GM23338 (cell line): ENCODE data around the gene GATA1. TPM values are rescaled to one million over a fixed set of nuclear protein-coding genes. Genes with fewer than 3 reads are reported as not detected.

Source experiments
- ATAC-seq: fragments of 200-7000 bp; cut with Tn5 transposase; 3 replicates; pipeline ENCODE4 v1.9.1; 2020
- DNase-seq: peaks from one replicate; pipeline ENCODE4 v3.0.0-alpha.2; 2015; ENCODE audit warnings: low spot score
- H2AFZ ChIP-seq: fragments of 200-600 bp; sonication (generic); 2 replicates; pipeline ENCODE4 v1.8.0; 2016; ENCODE audit warnings: antibody characterized with exemption, mild to moderate bottlenecking, moderate library complexity
- H3F3A ChIP-seq: fragments of 200-600 bp; sonication (generic); replicated peaks from 2 replicates; pipeline ENCODE4 v1.8.0; 2017; ENCODE audit warnings: antibody characterized with exemption, mixed run types, low read depth
- H3K27ac ChIP-seq: fragments of 200-600 bp; sonication (generic); 2 replicates; pipeline ENCODE4 v1.6.1; 2016; ENCODE audit warnings: low read depth
- H3K27me3 ChIP-seq: fragments of 200-600 bp; sonication (generic); 2 replicates; pipeline ENCODE4 v1.8.0; 2016; ENCODE audit warnings: mild to moderate bottlenecking, mixed run types, moderate library complexity; ENCODE audit not compliant: insufficient read depth
- H3K36me3 ChIP-seq: fragments of 200-600 bp; sonication (generic); 2 replicates; pipeline ENCODE4 v1.8.0; 2016; ENCODE audit warnings: mild to moderate bottlenecking; ENCODE audit not compliant: insufficient read depth
- H3K4me1 ChIP-seq: fragments of 200-600 bp; sonication (generic); 2 replicates; pipeline ENCODE4 v1.8.0; 2016; ENCODE audit warnings: mild to moderate bottlenecking, moderate library complexity; ENCODE audit not compliant: insufficient read depth
- H3K4me2 ChIP-seq: fragments of 200-600 bp; sonication (generic); 2 replicates; pipeline ENCODE4 v1.7.1; 2017; ENCODE audit warnings: mixed run types
- H3K4me3 ChIP-seq: fragments of 200-600 bp; sonication (generic); 2 replicates; pipeline ENCODE4 v1.6.1; 2016; ENCODE audit warnings: mixed run types
- H3K79me2 ChIP-seq: fragments of 200-600 bp; sonication (generic); replicated peaks from 2 replicates; pipeline ENCODE4 v1.8.0; 2017; ENCODE audit warnings: mild to moderate bottlenecking; ENCODE audit not compliant: insufficient read depth
- H3K9me2 ChIP-seq: fragments of 200-600 bp; sonication (generic); 2 replicates; pipeline ENCODE4 v1.8.0; 2017; ENCODE audit not compliant: insufficient read depth
- H4K20me1 ChIP-seq: fragments of 200-600 bp; sonication (generic); replicated peaks from 2 replicates; pipeline ENCODE4 v1.8.0; 2017; ENCODE audit warnings: mild to moderate bottlenecking; ENCODE audit not compliant: insufficient read depth
- H3K27ac Mint-ChIP-seq: 2 replicates; pipeline ENCODE4 v1.8.0; 2020; ENCODE audit warnings: inconsistent platforms, mild to moderate bottlenecking, moderate library complexity, mixed read lengths
- H3K27me3 Mint-ChIP-seq: 3 replicates; pipeline ENCODE4 v1.8.0; 2022; ENCODE audit warnings: low read depth, mild to moderate bottlenecking, moderate library complexity, mixed read lengths, inconsistent platforms; ENCODE audit not compliant: insufficient read depth, poor library complexity
- H3K36me3 Mint-ChIP-seq: 3 replicates; pipeline ENCODE4 v1.8.0; 2021; ENCODE audit warnings: low read depth, mild to moderate bottlenecking, inconsistent platforms, moderate library complexity, mixed read lengths
- H3K4me1 Mint-ChIP-seq: 3 replicates; pipeline ENCODE4 v1.8.0; 2020; ENCODE audit warnings: mild to moderate bottlenecking, inconsistent platforms, mixed read lengths
- H3K4me3 Mint-ChIP-seq: 3 replicates; pipeline ENCODE4 v1.8.0; 2021; ENCODE audit warnings: moderate library complexity, mild to moderate bottlenecking, inconsistent platforms, mixed read lengths
- H3K9me3 Mint-ChIP-seq: 3 replicates; pipeline ENCODE4 v1.8.0; 2020; ENCODE audit warnings: moderate library complexity, mild to moderate bottlenecking, inconsistent platforms, mixed read lengths
- CREB1 ChIP-seq: fragments of 250-450 bp; sonication (Bioruptor Pico); IDR thresholded peaks from 2 replicates; pipeline ENCODE4 v1.5.0; 2020; ENCODE audit warnings: low read depth, mild to moderate bottlenecking, moderate library complexity
- CTCF ChIP-seq, 2 experiments: fragments of 200-600 bp in 1 of 2; sonication (generic) in 1 of 2; conservative IDR thresholded peaks; 2 replicates each; pipeline versions ENCODE4 v1.5.1 to v1.6.1; 2016 to 2017; ENCODE audit warnings: antibody characterized with exemption in 2 of 2, low read depth in 2 of 2, mild to moderate bottlenecking in 2 of 2, moderate library complexity in 1 of 2
- ETS1 ChIP-seq: IDR thresholded peaks from 2 replicates; pipeline ENCODE4 v1.6.1; 2016; ENCODE audit warnings: antibody characterized with exemption
- EZH2 ChIP-seq: fragments of 200-600 bp; sonication (generic); IDR thresholded peaks from one replicate; pipeline ENCODE4 v1.8.0; 2017; ENCODE audit warnings: antibody characterized with exemption, mild to moderate bottlenecking, low read depth; ENCODE audit not compliant: unreplicated experiment
- EZH2phosphoT487 ChIP-seq: fragments of 200-600 bp; sonication (generic); IDR thresholded peaks from one replicate; pipeline ENCODE4 v1.8.1; 2018; ENCODE audit warnings: antibody characterized with exemption; ENCODE audit not compliant: unreplicated experiment
- JUNB ChIP-seq: IDR thresholded peaks from one replicate; pipeline ENCODE4 v1.6.1; 2016; ENCODE audit warnings: antibody characterized with exemption; ENCODE audit not compliant: unreplicated experiment
- NANOG ChIP-seq: IDR thresholded peaks from 2 replicates; pipeline ENCODE4 v1.6.1; 2016; ENCODE audit warnings: antibody characterized with exemption, borderline replicate concordance
- POLR2AphosphoS5 ChIP-seq: IDR thresholded peaks from 2 replicates; pipeline ENCODE4 v1.6.1; 2016; ENCODE audit warnings: antibody characterized with exemption, low read depth
- STAT1 ChIP-seq: IDR thresholded peaks from one replicate; pipeline ENCODE4 v1.6.1; 2016; ENCODE audit warnings: antibody characterized with exemption; ENCODE audit not compliant: unreplicated experiment
- ZNF114 ChIP-seq: fragments of 250-450 bp; sonication (Bioruptor Pico); IDR thresholded peaks from 2 replicates; pipeline ENCODE4 v1.5.0; 2020; ENCODE audit warnings: mild to moderate bottlenecking, moderate library complexity
- ZNF331 ChIP-seq: fragments of 250-450 bp; sonication (Bioruptor Pico); IDR thresholded peaks from 2 replicates; pipeline ENCODE4 v1.5.0; 2020; ENCODE audit warnings: low read depth, mild to moderate bottlenecking, moderate library complexity
- polyA plus RNA-seq: library from polyadenylated mRNA; unstranded; fragments of >200 nt; fragmentation: Nextera tagmentation; extraction: Ambion mirVana; gene quantifications from 2 replicates; pipeline ENCODE4 v1.2.1, GENCODE V29; 2016
- total RNA-seq: library from RNA; depleted of rRNA; stranded (reverse); fragments of >200 nt; shearing (Covaris generic); gene quantifications from 2 replicates; pipeline ENCODE4 v1.2.3, GENCODE V29; 2014
- TF ChIP-seq, protein P1 (sequence below): IDR thresholded peaks from one replicate; pipeline ENCODE4 v1.6.1; 2018; ENCODE audit warnings: antibody characterized with exemption; ENCODE audit not compliant: unreplicated experiment
- TF ChIP-seq, protein P2 (sequence below): fragments of 250-450 bp; sonication (Bioruptor Pico); IDR thresholded peaks from 2 replicates; pipeline ENCODE4 v1.5.0; 2020; ENCODE audit warnings: mild to moderate bottlenecking, moderate library complexity

GATA1 gene
- total and polyA plus RNA-seq, 2 experiments from 2014 or later = not detected

GRCh38 chrX:48737940-48738339 lies 48.5 kb upstream of the GATA1 start:
- Histone ChIP-seq H4K20me1 (no peaks in the 10 kb centered on the region), H3F3A (no peaks in the 10 kb centered on the region), H3K4me1 (peaks cover 5% of the 10 kb centered on the region; the same call in 1 of the 2 replicates)

More at GRCh38 chrX:48737940-48738339, 48.5 kb upstream of the GATA1 start:
- Mint-ChIP-seq H3K36me3 (no peaks in the 10 kb centered on the region), H3K4me1 (peaks cover 9% of the 10 kb centered on the region; the same call in 2 of the 3 replicates), H3K27ac (peak overlapping the region; percentile 97), H3K9me3 (no peaks in the 10 kb centered on the region; the same call in 2 of the 3 replicates), H3K4me3 (peak overlapping the region; percentile 92), H3K27me3 (no peaks in the 10 kb centered on the region)
- Histone ChIP-seq H3K4me3 (peak overlapping the region; percentile 50), H2AFZ (peak overlapping the region; percentile 47; the same call in 1 of the 2 replicates), H3K9me2 (no peaks in the 10 kb centered on the region), H3K36me3 (no peaks in the 10 kb centered on the region), H3K27ac (peak overlapping the region; percentile 63; the same call in 1 of the 2 replicates), H3K4me2 (peak overlapping the region; percentile 81), H3K27me3 (no peaks in the 10 kb centered on the region), H3K79me2 (no peaks in the 10 kb centered on the region)
- TF ChIP-seq POLR2AphosphoS5 (no peak), EZH2phosphoT487 (no peak), ZNF114 (CRISPR knock-in tag) (no peak), STAT1 (no peak), CREB1 (CRISPR knock-in tag) (no peak), ETS1 (no peak), CTCF (conservative IDR thresholded peaks at IDR 0.05; ENCODE audit: low read depth in 2 of 2) (no peak), EZH2 (no peak), ZNF331 (CRISPR knock-in tag) (no peak), JUNB (no peak), NANOG (no peak)
- TF ChIP-seq, protein P1, sequence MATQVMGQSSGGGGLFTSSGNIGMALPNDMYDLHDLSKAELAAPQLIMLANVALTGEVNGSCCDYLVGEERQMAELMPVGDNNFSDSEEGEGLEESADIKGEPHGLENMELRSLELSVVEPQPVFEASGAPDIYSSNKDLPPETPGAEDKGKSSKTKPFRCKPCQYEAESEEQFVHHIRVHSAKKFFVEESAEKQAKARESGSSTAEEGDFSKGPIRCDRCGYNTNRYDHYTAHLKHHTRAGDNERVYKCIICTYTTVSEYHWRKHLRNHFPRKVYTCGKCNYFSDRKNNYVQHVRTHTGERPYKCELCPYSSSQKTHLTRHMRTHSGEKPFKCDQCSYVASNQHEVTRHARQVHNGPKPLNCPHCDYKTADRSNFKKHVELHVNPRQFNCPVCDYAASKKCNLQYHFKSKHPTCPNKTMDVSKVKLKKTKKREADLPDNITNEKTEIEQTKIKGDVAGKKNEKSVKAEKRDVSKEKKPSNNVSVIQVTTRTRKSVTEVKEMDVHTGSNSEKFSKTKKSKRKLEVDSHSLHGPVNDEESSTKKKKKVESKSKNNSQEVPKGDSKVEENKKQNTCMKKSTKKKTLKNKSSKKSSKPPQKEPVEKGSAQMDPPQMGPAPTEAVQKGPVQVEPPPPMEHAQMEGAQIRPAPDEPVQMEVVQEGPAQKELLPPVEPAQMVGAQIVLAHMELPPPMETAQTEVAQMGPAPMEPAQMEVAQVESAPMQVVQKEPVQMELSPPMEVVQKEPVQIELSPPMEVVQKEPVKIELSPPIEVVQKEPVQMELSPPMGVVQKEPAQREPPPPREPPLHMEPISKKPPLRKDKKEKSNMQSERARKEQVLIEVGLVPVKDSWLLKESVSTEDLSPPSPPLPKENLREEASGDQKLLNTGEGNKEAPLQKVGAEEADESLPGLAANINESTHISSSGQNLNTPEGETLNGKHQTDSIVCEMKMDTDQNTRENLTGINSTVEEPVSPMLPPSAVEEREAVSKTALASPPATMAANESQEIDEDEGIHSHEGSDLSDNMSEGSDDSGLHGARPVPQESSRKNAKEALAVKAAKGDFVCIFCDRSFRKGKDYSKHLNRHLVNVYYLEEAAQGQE = no peak
- TF ChIP-seq, protein P2, sequence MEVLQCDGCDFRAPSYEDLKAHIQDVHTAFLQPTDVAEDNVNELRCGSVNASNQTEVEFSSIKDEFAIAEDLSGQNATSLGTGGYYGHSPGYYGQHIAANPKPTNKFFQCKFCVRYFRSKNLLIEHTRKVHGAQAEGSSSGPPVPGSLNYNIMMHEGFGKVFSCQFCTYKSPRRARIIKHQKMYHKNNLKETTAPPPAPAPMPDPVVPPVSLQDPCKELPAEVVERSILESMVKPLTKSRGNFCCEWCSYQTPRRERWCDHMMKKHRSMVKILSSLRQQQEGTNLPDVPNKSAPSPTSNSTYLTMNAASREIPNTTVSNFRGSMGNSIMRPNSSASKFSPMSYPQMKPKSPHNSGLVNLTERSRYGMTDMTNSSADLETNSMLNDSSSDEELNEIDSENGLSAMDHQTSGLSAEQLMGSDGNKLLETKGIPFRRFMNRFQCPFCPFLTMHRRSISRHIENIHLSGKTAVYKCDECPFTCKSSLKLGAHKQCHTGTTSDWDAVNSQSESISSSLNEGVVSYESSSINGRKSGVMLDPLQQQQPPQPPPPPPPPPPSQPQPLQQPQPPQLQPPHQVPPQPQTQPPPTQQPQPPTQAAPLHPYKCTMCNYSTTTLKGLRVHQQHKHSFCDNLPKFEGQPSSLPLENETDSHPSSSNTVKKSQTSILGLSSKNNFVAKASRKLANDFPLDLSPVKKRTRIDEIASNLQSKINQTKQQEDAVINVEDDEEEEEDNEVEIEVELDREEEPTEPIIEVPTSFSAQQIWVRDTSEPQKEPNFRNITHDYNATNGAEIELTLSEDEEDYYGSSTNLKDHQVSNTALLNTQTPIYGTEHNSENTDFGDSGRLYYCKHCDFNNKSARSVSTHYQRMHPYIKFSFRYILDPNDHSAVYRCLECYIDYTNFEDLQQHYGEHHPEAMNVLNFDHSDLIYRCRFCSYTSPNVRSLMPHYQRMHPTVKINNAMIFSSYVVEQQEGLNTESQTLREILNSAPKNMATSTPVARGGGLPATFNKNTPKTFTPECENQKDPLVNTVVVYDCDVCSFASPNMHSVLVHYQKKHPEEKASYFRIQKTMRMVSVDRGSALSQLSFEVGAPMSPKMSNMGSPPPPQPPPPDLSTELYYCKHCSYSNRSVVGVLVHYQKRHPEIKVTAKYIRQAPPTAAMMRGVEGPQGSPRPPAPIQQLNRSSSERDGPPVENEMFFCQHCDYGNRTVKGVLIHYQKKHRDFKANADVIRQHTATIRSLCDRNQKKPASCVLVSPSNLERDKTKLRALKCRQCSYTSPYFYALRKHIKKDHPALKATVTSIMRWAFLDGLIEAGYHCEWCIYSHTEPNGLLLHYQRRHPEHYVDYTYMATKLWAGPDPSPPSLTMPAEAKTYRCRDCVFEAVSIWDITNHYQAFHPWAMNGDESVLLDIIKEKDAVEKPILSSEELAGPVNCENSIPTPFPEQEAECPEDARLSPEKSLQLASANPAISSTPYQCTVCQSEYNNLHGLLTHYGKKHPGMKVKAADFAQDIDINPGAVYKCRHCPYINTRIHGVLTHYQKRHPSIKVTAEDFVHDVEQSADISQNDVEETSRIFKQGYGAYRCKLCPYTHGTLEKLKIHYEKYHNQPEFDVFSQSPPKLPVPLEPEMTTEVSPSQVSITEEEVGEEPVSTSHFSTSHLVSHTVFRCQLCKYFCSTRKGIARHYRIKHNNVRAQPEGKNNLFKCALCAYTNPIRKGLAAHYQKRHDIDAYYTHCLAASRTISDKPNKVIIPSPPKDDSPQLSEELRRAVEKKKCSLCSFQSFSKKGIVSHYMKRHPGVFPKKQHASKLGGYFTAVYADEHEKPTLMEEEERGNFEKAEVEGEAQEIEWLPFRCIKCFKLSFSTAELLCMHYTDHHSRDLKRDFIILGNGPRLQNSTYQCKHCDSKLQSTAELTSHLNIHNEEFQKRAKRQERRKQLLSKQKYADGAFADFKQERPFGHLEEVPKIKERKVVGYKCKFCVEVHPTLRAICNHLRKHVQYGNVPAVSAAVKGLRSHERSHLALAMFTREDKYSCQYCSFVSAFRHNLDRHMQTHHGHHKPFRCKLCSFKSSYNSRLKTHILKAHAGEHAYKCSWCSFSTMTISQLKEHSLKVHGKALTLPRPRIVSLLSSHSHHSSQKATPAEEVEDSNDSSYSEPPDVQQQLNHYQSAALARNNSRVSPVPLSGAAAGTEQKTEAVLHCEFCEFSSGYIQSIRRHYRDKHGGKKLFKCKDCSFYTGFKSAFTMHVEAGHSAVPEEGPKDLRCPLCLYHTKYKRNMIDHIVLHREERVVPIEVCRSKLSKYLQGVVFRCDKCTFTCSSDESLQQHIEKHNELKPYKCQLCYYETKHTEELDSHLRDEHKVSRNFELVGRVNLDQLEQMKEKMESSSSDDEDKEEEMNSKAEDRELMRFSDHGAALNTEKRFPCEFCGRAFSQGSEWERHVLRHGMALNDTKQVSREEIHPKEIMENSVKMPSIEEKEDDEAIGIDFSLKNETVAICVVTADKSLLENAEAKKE (CRISPR knock-in tag) = no peak
- ATAC-seq (no peak), DNase-seq (no peak)
